HepG2 (cell line): Measurements from ENCODE around the gene SH2D3C. TPM values are rescaled to one million over a fixed set of nuclear protein-coding genes. Genes with fewer than 3 reads are reported as not detected.
A peak's percentile ranks its signal among the peaks of the same experiment; 100 is the strongest.

Experiments
- ATF1 ChIP-seq: IDR thresholded peaks from 2 replicates; pipeline ENCODE4 v1.6.1; 2016; ENCODE audit warnings: mild to moderate bottlenecking, control low read depth
- ATM ChIP-seq: fragments of 450-650 bp; IDR thresholded peaks from 2 replicates; pipeline ENCODE4 v1.7.1; 2017; ENCODE audit warnings: mild to moderate bottlenecking, borderline replicate concordance
- CERS6 ChIP-seq: sonication (generic); formaldehyde crosslinking; IDR thresholded peaks from 2 replicates; pipeline ENCODE4 v1.5.0; 2020; ENCODE audit warnings: missing genetic modification reagents
- ETV6 ChIP-seq: sonication (generic); formaldehyde crosslinking; conservative IDR thresholded peaks from 2 replicates; pipeline ENCODE4 v1.4.0; 2020; ENCODE audit warnings: missing genetic modification reagents
- GPN1 ChIP-seq: sonication (generic); formaldehyde crosslinking; IDR thresholded peaks from 2 replicates; pipeline ENCODE4 v1.5.1; 2020; ENCODE audit warnings: missing genetic modification reagents, borderline replicate concordance
- HOXD1 ChIP-seq: sonication (generic); formaldehyde crosslinking; IDR thresholded peaks from 2 replicates; pipeline ENCODE4 v1.5.0; 2020; ENCODE audit warnings: missing genetic modification reagents
- NONO ChIP-seq, 2 experiments: fragments of 450-650 bp in 1 of 2; sonication (generic) in 1 of 2; formaldehyde crosslinking in 1 of 2; IDR thresholded peaks in 1 of 2; conservative IDR thresholded peaks in 1 of 2; 2 replicates each; pipeline versions ENCODE4 v1.6.1 to v1.8.0; 2017 to 2022; ENCODE audit warnings: mild to moderate bottlenecking in 1 of 2, missing genetic modification reagents in 1 of 2, moderate library complexity in 1 of 2
- PCBP2 ChIP-seq: fragments of 200-400 bp; formaldehyde crosslinking; optimal IDR thresholded peaks from 2 replicates; pipeline ENCODE3; 2018; ENCODE audit warnings: low read length, low read depth; ENCODE audit not compliant: poor library complexity, severe bottlenecking
- PLRG1 ChIP-seq: fragments of 450-650 bp; conservative IDR thresholded peaks from 2 replicates; pipeline ENCODE4 v1.6.1; 2016
- SNAI1 ChIP-seq: sonication (generic); formaldehyde crosslinking; IDR thresholded peaks from 2 replicates; pipeline ENCODE4 v1.5.0; 2020; ENCODE audit warnings: mild to moderate bottlenecking, missing genetic modification reagents, borderline replicate concordance
- ZBTB1 ChIP-seq: sonication (generic); formaldehyde crosslinking; IDR thresholded peaks from 2 replicates; pipeline ENCODE4 v1.4.0; 2020; ENCODE audit warnings: missing genetic modification reagents, borderline replicate concordance
- ZFP1 ChIP-seq: IDR thresholded peaks from 2 replicates; pipeline ENCODE4 v1.6.1; 2016
- ZKSCAN8 ChIP-seq: IDR thresholded peaks from 2 replicates; pipeline ENCODE4 v1.6.1; 2016; ENCODE audit warnings: borderline replicate concordance, missing genetic modification reagents, missing compliant biosample characterization
- ZNF12 ChIP-seq: sonication (generic); formaldehyde crosslinking; IDR thresholded peaks from 2 replicates; pipeline ENCODE4 v1.5.0; 2020; ENCODE audit warnings: missing genetic modification reagents
- ZNF143 ChIP-seq: sonication (generic); formaldehyde crosslinking; IDR thresholded peaks from 2 replicates; pipeline ENCODE4 v1.4.0; 2020; ENCODE audit warnings: missing genetic modification reagents
- ZNF207 ChIP-seq: fragments of 450-650 bp; IDR thresholded peaks from 2 replicates; pipeline ENCODE4 v1.6.1; 2016; ENCODE audit warnings: antibody characterized with exemption, borderline replicate concordance
- ZNF331 ChIP-seq: sonication (generic); formaldehyde crosslinking; IDR thresholded peaks from 2 replicates; pipeline ENCODE4 v1.4.0; 2020; ENCODE audit warnings: missing genetic modification reagents
- ZNF343 ChIP-seq: sonication (generic); formaldehyde crosslinking; IDR thresholded peaks from 2 replicates; pipeline ENCODE4 v1.4.0; 2020; ENCODE audit warnings: mild to moderate bottlenecking, missing genetic modification reagents
- ZNF563 ChIP-seq: sonication (generic); formaldehyde crosslinking; IDR thresholded peaks from 2 replicates; pipeline ENCODE4 v1.8.0; 2022; ENCODE audit warnings: mild to moderate bottlenecking, moderate library complexity, missing genetic modification reagents
- ZNF674 ChIP-seq: sonication (generic); formaldehyde crosslinking; IDR thresholded peaks from 2 replicates; pipeline ENCODE4 v1.5.0; 2020; ENCODE audit warnings: low read depth, mild to moderate bottlenecking, missing genetic modification reagents
- ZNF768 ChIP-seq: sonication (generic); formaldehyde crosslinking; IDR thresholded peaks from 2 replicates; pipeline ENCODE4 v1.4.0; 2020; ENCODE audit warnings: missing genetic modification reagents
- ZNF883 ChIP-seq: sonication (generic); formaldehyde crosslinking; IDR thresholded peaks from 2 replicates; pipeline ENCODE4 v1.5.1; 2020; ENCODE audit warnings: mild to moderate bottlenecking, missing genetic modification reagents; ENCODE audit errors: not compliant biosample characterization
- ZSCAN20 ChIP-seq: sonication (generic); formaldehyde crosslinking; IDR thresholded peaks from 2 replicates; pipeline ENCODE4 v1.4.0; 2020; ENCODE audit warnings: missing genetic modification reagents, mild to moderate bottlenecking, borderline replicate concordance
- ZZZ3 ChIP-seq: sonication (generic); formaldehyde crosslinking; IDR thresholded peaks from 2 replicates; pipeline ENCODE4 v1.4.0; 2020; ENCODE audit warnings: missing genetic modification reagents, mild to moderate bottlenecking, borderline replicate concordance
- polyA plus RNA-seq, 8 experiments: library from polyadenylated mRNA; depleted of rRNA in 3 of 8; stranded (reverse) in 7 of 8; unstranded in 1 of 8; fragments of >200 nt; fragmentation: Illumina TruSeq in 4 of 8; extraction: Trizol in 4 of 8; gene quantifications; 2 replicates each; pipeline versions ENCODE4 v1.2.1 to v1.2.3, GENCODE V29; 2011 to 2016; ENCODE audit warnings: low read depth in 4 of 8, missing spikeins in 1 of 8, mixed read lengths in 1 of 8; ENCODE audit not compliant: insufficient read depth in 1 of 8
- total RNA-seq, 5 experiments: library from RNA; depleted of rRNA; stranded (reverse); fragments of >200 nt; fragmentation: Illumina TruSeq; extraction: Trizol; gene quantifications; 2 replicates each; pipeline ENCODE4 v1.2.3, GENCODE V29; 2016; ENCODE audit warnings: low read depth in 1 of 5

SH2D3C gene
- total and polyA plus RNA-seq, 2 of the 13 experiments (the other 11 are each of a cell fraction or from before 2014, with no cell fraction given) = not detected

- TF ChIP-seq ATF1 (CRISPR knock-in tag) (no peak), ZNF768 (no peak), PLRG1 (no peak), PCBP2 (no peak), ZNF207 (no peak), ZNF674 (CRISPR knock-in tag) (0 out of 2 replicates have a peak, but pooled peaks have one; percentile 30), ZNF563 (CRISPR knock-in tag) (peak; percentile 91), ZFP1 (CRISPR knock-in tag) (no peak), CERS6 (CRISPR knock-in tag) (no peak), ZSCAN20 (no peak), GPN1 (CRISPR knock-in tag) (no peak), ZBTB1 (no peak), ZNF143 (peak; percentile 87), ZNF343 (CRISPR knock-in tag) (no peak), ZNF331 (CRISPR knock-in tag) (no peak), SNAI1 (CRISPR knock-in tag) (no peak), ATM (no peak), ZKSCAN8 (CRISPR knock-in tag) (no peak), ZNF883 (CRISPR knock-in tag) (peak; percentile 54), ZNF12 (0 out of 2 replicates have a peak, but pooled peaks have one; percentile 7), ETV6 (no peak), ZZZ3 (CRISPR knock-in tag) (no peak), HOXD1 (CRISPR knock-in tag) (no peak), NONO (IDR thresholded peaks at IDR 0.05) (no peak), NONO (CRISPR knock-in tag; conservative IDR thresholded peaks at IDR 0.05) (0 out of 2 replicates have a peak, but pooled peaks have one; percentile 21)
These were observed 7.7 kb upstream of the SH2D3C start, which contains the start of gene CDK9 (continued) for GRCh38 chr9:127785933-127786772.
